Activated CD4-positive, CD25-positive, alpha-beta regulatory T cell treated with anti-CD3 and anti-CD28 coated beads, Interleukin-2, amount 50 U/mL, for 16 hours (primary cell): ENCODE measurements around the gene DHX8.
"Not testable (repeated sequence)": the region's sequence is repeated elsewhere in the genome, so short reads cannot be mapped to it uniquely, and the experiment has no call there.

Source experiments
- DNase-seq: peaks from one replicate; pipeline ENCODE4 v3.0.0-alpha.2; 2020; ENCODE audit warnings: low read depth, low spot score

Gene DHX8

GRCh38 chr17:43483674-43484551 lies at the start of gene DHX8:
DHX8 (plus strand) TSS chr17:43483975; CDS start chr17:43484038, 63 bp downstream.
- DNase-seq = peak; percentile 98

- DNase-seq = no peak
These were observed 48.9 kb upstream of the DHX8 start for GRCh38 chr17:43434902-43435319.

GRCh38 chr17:43437756-43438155 lies 46.0 kb upstream of the DHX8 start:
- no peak for DNase-seq

GRCh38 chr17:43438626-43439025 lies 45.1 kb upstream of the DHX8 start:
- no peak for DNase-seq

GRCh38 chr17:43439041-43439440 lies 44.7 kb upstream of the DHX8 start:
- no peak for DNase-seq

- DNase-seq = no peak
These were observed 41.1 kb upstream of the DHX8 start for GRCh38 chr17:43442711-43443110.

GRCh38 chr17:43443381-43443780 lies 40.4 kb upstream of the DHX8 start:
- no peak for DNase-seq

- DNase-seq = no peak
These were observed 39.4 kb upstream of the DHX8 start for GRCh38 chr17:43444223-43445008.

- no peak for DNase-seq
These were observed 38.7 kb upstream of the DHX8 start for GRCh38 chr17:43445009-43445589.

GRCh38 chr17:43446773-43447172 lies 37.0 kb upstream of the DHX8 start:
- no peak for DNase-seq

- DNase-seq = no peak
These were observed 34.9 kb upstream of the DHX8 start for GRCh38 chr17:43448720-43449469.

GRCh38 chr17:43449470-43450248 lies 34.1 kb upstream of the DHX8 start:
- no peak for DNase-seq

- not testable (repeated sequence) for DNase-seq
These were observed 33.0 kb upstream of the DHX8 start for GRCh38 chr17:43450791-43451190.

- DNase-seq = not testable (repeated sequence)
These were observed 32.0 kb upstream of the DHX8 start for GRCh38 chr17:43451741-43452140.

GRCh38 chr17:43453331-43453812 lies 30.4 kb upstream of the DHX8 start:
- DNase-seq = no peak

- no peak for DNase-seq
These were observed 28.9 kb upstream of the DHX8 start for GRCh38 chr17:43454868-43455267.

GRCh38 chr17:43456029-43456428 lies 27.7 kb upstream of the DHX8 start:
- DNase-seq = no peak

- no peak for DNase-seq
These were observed 27.0 kb upstream of the DHX8 start for GRCh38 chr17:43456661-43457361.

- no peak for DNase-seq
These were observed 26.4 kb upstream of the DHX8 start for GRCh38 chr17:43457362-43457692.

GRCh38 chr17:43459878-43460277 lies 23.9 kb upstream of the DHX8 start:
- not testable (repeated sequence) for DNase-seq
